OCI-LY3 (cell line): ENCODE results near the gene FANCC.

ENCODE experiments used
- CTCF ChIP-seq: fragments of 200-600, 300-600 bp; sonication (generic); IDR thresholded peaks from 2 replicates; pipeline ENCODE4 v1.5.1; 2014; ENCODE audit warnings: antibody characterized with exemption, low read length, low read depth
- EZH2phosphoT487 ChIP-seq: fragments of 200-600 bp; shearing (Covaris generic); IDR thresholded peaks from 2 replicates; pipeline ENCODE4 v1.6.1; 2018; ENCODE audit warnings: antibody characterized with exemption, mixed run types, low read depth

- no peak for TF ChIP-seq CTCF
- TF ChIP-seq EZH2phosphoT487, result no peak
Measured at GRCh38 chr9:95085861-95086563, 231.5 kb downstream of the FANCC start.
